ENCODE measurements around the gene ERMAP.

Gene ERMAP

DNA sequence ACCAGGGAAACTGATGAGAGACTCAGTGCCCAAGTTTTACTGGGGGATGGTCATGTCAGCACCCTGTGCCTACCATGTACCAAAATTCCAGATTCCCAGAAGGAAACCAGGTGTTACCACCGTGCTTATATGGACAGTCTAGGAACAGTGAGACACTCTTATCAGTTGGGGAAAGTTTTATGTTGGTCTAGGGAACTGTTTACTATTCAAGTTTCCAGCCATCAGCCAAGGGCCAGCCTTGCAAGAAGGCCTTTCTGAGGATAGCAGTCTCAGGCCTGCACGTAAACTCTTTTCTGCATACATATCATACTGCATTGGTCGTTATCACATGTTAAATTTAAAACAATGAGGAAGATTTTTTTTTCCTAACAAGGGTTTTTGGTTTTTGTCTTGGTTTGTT, 19.5 kb upstream of the ERMAP start:
- Histone ChIP-seq H3K4me1 (ENCODE audit: low read depth, poor library complexity, severe bottlenecking) (no peaks in the 10 kb centered on the region), H3K9ac (no peak overlapping the region), H3K27me3 (ENCODE audit: insufficient read depth, low read depth) (no peaks in the 10 kb centered on the region), H3K4me2 (no peak overlapping the region), H2AFZ (ENCODE audit: low read depth) (no peak overlapping the region), H3K79me2 (ENCODE audit: insufficient read depth, low read depth) (no peaks in the 10 kb centered on the region), H4K20me1 (ENCODE audit: insufficient read depth) (no peaks in the 10 kb centered on the region), H3K36me3 (ENCODE audit: insufficient read depth) (no peaks in the 10 kb centered on the region), H3K4me3 (IDR thresholded peaks at IDR 0.05; ENCODE audit: insufficient read depth, low read depth, low read length) (no peak overlapping the region), H3K27ac (no peak overlapping the region)
- no peak for TF ChIP-seq CTCF (conservative IDR thresholded peaks at IDR 0.05; ENCODE audit: low read depth, low read length)

GRCh38 chr1:42797979-42798378, 18.9 kb upstream of the ERMAP start:
- H2AFZ ChIP-seq (ENCODE audit: low read depth) = no peak overlapping the region
- no peak for TF ChIP-seq CTCF (conservative IDR thresholded peaks at IDR 0.05; ENCODE audit: low read depth, low read length)
- no peaks in the 10 kb centered on the region for H4K20me1 ChIP-seq (ENCODE audit: insufficient read depth)

GRCh38 chr1:42801832-42802473, 15.0 kb upstream of the ERMAP start:
- H3K9ac ChIP-seq = no peak overlapping the region

More at GRCh38 chr1:42797979-42798378, 18.9 kb upstream of the ERMAP start:
- Histone ChIP-seq H3K27me3 (ENCODE audit: insufficient read depth, low read depth) (no peaks in the 10 kb centered on the region), H3K4me2 (no peak overlapping the region), H3K79me2 (ENCODE audit: insufficient read depth, low read depth) (no peaks in the 10 kb centered on the region), H3K4me3 (IDR thresholded peaks at IDR 0.05; ENCODE audit: insufficient read depth, low read depth, low read length) (no peak overlapping the region), H3K36me3 (ENCODE audit: insufficient read depth) (no peaks in the 10 kb centered on the region), H3K4me1 (ENCODE audit: low read depth, poor library complexity, severe bottlenecking) (no peaks in the 10 kb centered on the region), H3K27ac (no peak overlapping the region), H3K9ac (no peak overlapping the region)

GRCh38 chr1:42806171-42806570, 10.8 kb upstream of the ERMAP start:
- no peak overlapping the region for H3K27ac ChIP-seq
- no peaks in the 10 kb centered on the region for H4K20me1 ChIP-seq (ENCODE audit: insufficient read depth)
- no peak overlapping the region for H2AFZ ChIP-seq (ENCODE audit: low read depth)
- no peaks in the 10 kb centered on the region for H3K36me3 ChIP-seq (ENCODE audit: insufficient read depth)
- no peaks in the 10 kb centered on the region for H3K79me2 ChIP-seq (ENCODE audit: insufficient read depth, low read depth)
- no peaks in the 10 kb centered on the region for H3K4me1 ChIP-seq (ENCODE audit: low read depth, poor library complexity, severe bottlenecking)
- H3K27me3 ChIP-seq (ENCODE audit: insufficient read depth, low read depth) = no peaks in the 10 kb centered on the region
- H3K4me3 ChIP-seq (IDR thresholded peaks at IDR 0.05; ENCODE audit: insufficient read depth, low read depth, low read length) = no peak overlapping the region
- H3K9ac ChIP-seq = no peak overlapping the region
- no peak for TF ChIP-seq CTCF (conservative IDR thresholded peaks at IDR 0.05; ENCODE audit: low read depth, low read length)
- H3K4me2 ChIP-seq = no peak overlapping the region

More at GRCh38 chr1:42801832-42802473, 15.0 kb upstream of the ERMAP start:
- H3K4me1 ChIP-seq (ENCODE audit: low read depth, poor library complexity, severe bottlenecking) = no peaks in the 10 kb centered on the region
- no peaks in the 10 kb centered on the region for H4K20me1 ChIP-seq (ENCODE audit: insufficient read depth)
- H3K79me2 ChIP-seq (ENCODE audit: insufficient read depth, low read depth) = no peaks in the 10 kb centered on the region
- H3K27me3 ChIP-seq (ENCODE audit: insufficient read depth, low read depth) = no peaks in the 10 kb centered on the region
- H3K4me3 ChIP-seq (IDR thresholded peaks at IDR 0.05; ENCODE audit: insufficient read depth, low read depth, low read length) = no peak overlapping the region
- H3K36me3 ChIP-seq (ENCODE audit: insufficient read depth) = no peaks in the 10 kb centered on the region
- H2AFZ ChIP-seq (ENCODE audit: low read depth) = no peak overlapping the region
- no peak for TF ChIP-seq CTCF (conservative IDR thresholded peaks at IDR 0.05; ENCODE audit: low read depth, low read length)
- H3K4me2 ChIP-seq = no peak overlapping the region
- H3K27ac ChIP-seq = no peak overlapping the region
